ENCODE data around the gene CORIN. TPM values are rescaled to one million over a fixed set of nuclear protein-coding genes. Genes with fewer than 3 reads are reported as not detected.

Gene CORIN
- total RNA-seq, 1 experiment from 2014 or later: 3.5 TPM

- no peak overlapping the region for H3K27ac ChIP-seq (ENCODE audit: low read depth, low read length)
- no peak for ATAC-seq
- no peak overlapping the region for H3K4me2 ChIP-seq (ENCODE audit: low read length)
- ChIA-PET POLR2A (no interaction called here), RAD21 (ENCODE audit: low non-redundant PET in 1 of 2, low total read pairs in 2 of 2, uncharacterized antibody in 2 of 2, unreplicated experiment in 2 of 2) (no interaction called here), CTCF (no interaction called here)
- BruUV-seq (replicated peaks): no TSS peak
- no peaks in the 10 kb centered on the region for H3K79me2 ChIP-seq (ENCODE audit: insufficient read depth, low read length)
- H3K27me3 ChIP-seq (ENCODE audit: insufficient read depth, low read length): no peaks in the 10 kb centered on the region
- DNase-seq (ENCODE audit: low read depth, low spot score): no peak
- no peaks in the 10 kb centered on the region for H3K36me3 ChIP-seq (ENCODE audit: control insufficient read depth in 1 of 2, insufficient read depth in 2 of 2, low read length in 2 of 2)
- no peaks in the 10 kb centered on the region for H3K9me3 ChIP-seq (ENCODE audit: control insufficient read depth in 1 of 2, insufficient read depth in 1 of 2, low read depth in 1 of 2, low read length in 2 of 2)
- no peak overlapping the region for H3K4me3 ChIP-seq (replicated peaks in 1 of 2; ENCODE audit: low read depth in 1 of 2, low read length in 2 of 2)
- TF ChIP-seq YY1 (IDR thresholded peaks at IDR 0.05; ENCODE audit: extremely low read depth, insufficient replicate concordance, low read depth, low read length) (no peak), RAD21 (IDR thresholded peaks at IDR 0.05; ENCODE audit: low read depth) (no peak), SRF (IDR thresholded peaks at IDR 0.05; ENCODE audit: low read depth) (no peak), REST (IDR thresholded peaks at IDR 0.05; ENCODE audit: low read depth) (no peak), ATF3 (IDR thresholded peaks at IDR 0.05) (no peak), JUND (IDR thresholded peaks at IDR 0.05) (no peak), ZNF274 (IDR thresholded peaks at IDR 0.05; ENCODE audit: low read depth, low read length) (no peak), ZFX (IDR thresholded peaks at IDR 0.05) (no peak)
- no peaks in the 10 kb centered on the region for H3K9me2 ChIP-seq (ENCODE audit: insufficient read depth)
- H4K20me1 ChIP-seq (ENCODE audit: insufficient read depth): no peaks in the 10 kb centered on the region
- no peaks in the 10 kb centered on the region for H3K4me1 ChIP-seq (ENCODE audit: control insufficient read depth in 1 of 2, insufficient read depth in 2 of 2, low read length in 2 of 2)
- no peak overlapping the region for H3K9ac ChIP-seq (ENCODE audit: low read length)
- no peak overlapping the region for H2AFZ ChIP-seq (ENCODE audit: low read depth, low read length, poor library complexity, severe bottlenecking)
- intact Hi-C loops (cut with micrococcal nuclease): no loop called here
Observed at GRCh38 chr4:47720787-47721186, 117.1 kb downstream of the CORIN start.

Measured in HCT116 (cell line).